Esophagus squamous epithelium (tissue), 5 donors: Measurements from ENCODE around the gene CLDN1. TPM values are rescaled to one million over a fixed set of nuclear protein-coding genes. Genes with fewer than 3 reads are reported as not detected.

ENCODE experiments used
- DNase-seq: peaks from one replicate; lab custom pipeline; 2025; lab: John Stamatoyannopoulos, UW
- H3K27ac ChIP-seq, 4 donors: fragments of 200-600 bp; sonication (generic); one replicate each; pipeline ENCODE4 v1.5.1; 2016 to 2019; ENCODE audit warnings: mild to moderate bottlenecking in 1 of 4
- H3K27me3 ChIP-seq, 4 donors: fragments of 200-600 bp; sonication (generic); 1 replicate in 3 of 4; 2 replicates in 1 of 4; pipeline versions ENCODE4 v1.5.1 to v1.6.0; 2017 to 2021; ENCODE audit warnings: antibody characterized with exemption in 1 of 4
- H3K36me3 ChIP-seq, 3 donors: fragments of 200-600 bp; sonication (generic); one replicate each; pipeline ENCODE4 v1.5.1; 2016 to 2019
- H3K4me1 ChIP-seq, 3 donors: fragments of 200-600 bp; sonication (generic); one replicate each; pipeline ENCODE4 v1.5.1; 2017 to 2019
- H3K4me3 ChIP-seq, 4 donors: fragments of 200-600 bp; sonication (generic); 1 replicate in 3 of 4; 2 replicates in 1 of 4; pipeline ENCODE4 v1.5.1; 2016 to 2019; ENCODE audit warnings: mild to moderate bottlenecking in 2 of 4, moderate library complexity in 1 of 4
- H3K9me3 ChIP-seq, 3 donors: fragments of 200-600 bp; sonication (generic); one replicate each; pipeline ENCODE4 v1.5.1; 2016 to 2019
- POLR2A ChIP-seq, 4 donors: fragments of 450-650 bp; IDR thresholded peaks; one replicate each; pipeline ENCODE4 v1.6.1; 2017; ENCODE audit warnings: antibody characterized with exemption in 4 of 4, mild to moderate bottlenecking in 4 of 4, moderate library complexity in 3 of 4
- WGBS, 2 donors: methylation state at CpG; one replicate each; pipeline ENCODE4 v1.1.5; 2018; 5-methylcytosine and 5-hydroxymethylcytosine counted together
- intact Hi-C: fragments of 100-400 bp; cut with DNase I; formaldehyde crosslinking; loops from one replicate; pipeline ENCODE4 v1.15.0; 2022
- total RNA-seq, 4 donors: library from RNA; depleted of rRNA; stranded (reverse); fragments of >200 nt; gene quantifications; one replicate each; pipeline ENCODE4 v1.1.0, GENCODE V29; 2016
- TF ChIP-seq, protein P1 (sequence below), 6 experiments: fragments of 450-650 bp in 4 of 6; fragments of 200-600 bp in 2 of 6; sonication (generic) in 2 of 6; IDR thresholded peaks; one replicate each; pipeline ENCODE4 v1.5.1; 2016 to 2019; ENCODE audit warnings: antibody characterized with exemption in 6 of 6, mild to moderate bottlenecking in 4 of 6, moderate library complexity in 4 of 6
- donor health status: DM: yes; HTN: yes; CAD: no.

Gene CLDN1
- total RNA-seq, 4 donors from 2014 or later: 34.8 to 59.6 (median 45.4) TPM

DNA sequence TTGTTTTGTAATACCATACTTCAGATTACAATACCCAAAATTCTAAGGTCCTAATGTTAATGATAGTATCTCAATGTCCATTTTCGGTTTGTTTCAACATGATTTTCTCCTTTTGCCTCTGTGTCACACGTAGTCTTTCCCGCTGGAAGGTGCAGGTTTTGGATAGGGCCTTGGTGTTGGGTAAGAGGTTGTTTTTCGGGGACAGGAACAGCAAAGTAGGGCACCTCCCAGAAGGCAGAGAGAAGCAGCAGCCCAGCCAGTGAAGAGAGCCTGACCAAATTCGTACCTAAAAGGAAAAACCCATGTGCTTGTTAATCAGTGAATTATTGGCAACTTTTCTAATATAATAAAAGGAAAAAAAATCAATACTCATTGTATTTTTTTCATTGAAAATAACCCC is 14.1 kb downstream of the CLDN1 start:
- intact Hi-C loops: no loop called here
- peaks cover 0 to 14% (median 0%) of the 10 kb centered on the region in 3 donors for H3K4me1 ChIP-seq
- no peaks in the 10 kb centered on the region for H3K27me3 ChIP-seq
- no peaks in the 10 kb centered on the region for H3K9me3 ChIP-seq
- DNase-seq: no peak
- H3K36me3 ChIP-seq: peaks cover 0 to 7% (median 0%) of the 10 kb centered on the region in 3 donors
- 90 to 94% methylated on average over 5 of the region's 5 CpGs for WGBS, 2 donors
- H3K4me3 ChIP-seq: no peak overlapping the region
- no peak for TF ChIP-seq POLR2A (IDR thresholded peaks at IDR 0.05)
- TF ChIP-seq, protein P1, sequence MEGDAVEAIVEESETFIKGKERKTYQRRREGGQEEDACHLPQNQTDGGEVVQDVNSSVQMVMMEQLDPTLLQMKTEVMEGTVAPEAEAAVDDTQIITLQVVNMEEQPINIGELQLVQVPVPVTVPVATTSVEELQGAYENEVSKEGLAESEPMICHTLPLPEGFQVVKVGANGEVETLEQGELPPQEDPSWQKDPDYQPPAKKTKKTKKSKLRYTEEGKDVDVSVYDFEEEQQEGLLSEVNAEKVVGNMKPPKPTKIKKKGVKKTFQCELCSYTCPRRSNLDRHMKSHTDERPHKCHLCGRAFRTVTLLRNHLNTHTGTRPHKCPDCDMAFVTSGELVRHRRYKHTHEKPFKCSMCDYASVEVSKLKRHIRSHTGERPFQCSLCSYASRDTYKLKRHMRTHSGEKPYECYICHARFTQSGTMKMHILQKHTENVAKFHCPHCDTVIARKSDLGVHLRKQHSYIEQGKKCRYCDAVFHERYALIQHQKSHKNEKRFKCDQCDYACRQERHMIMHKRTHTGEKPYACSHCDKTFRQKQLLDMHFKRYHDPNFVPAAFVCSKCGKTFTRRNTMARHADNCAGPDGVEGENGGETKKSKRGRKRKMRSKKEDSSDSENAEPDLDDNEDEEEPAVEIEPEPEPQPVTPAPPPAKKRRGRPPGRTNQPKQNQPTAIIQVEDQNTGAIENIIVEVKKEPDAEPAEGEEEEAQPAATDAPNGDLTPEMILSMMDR (IDR thresholded peaks at IDR 0.05): no peak
- H3K27ac ChIP-seq: no peak overlapping the region

DNA sequence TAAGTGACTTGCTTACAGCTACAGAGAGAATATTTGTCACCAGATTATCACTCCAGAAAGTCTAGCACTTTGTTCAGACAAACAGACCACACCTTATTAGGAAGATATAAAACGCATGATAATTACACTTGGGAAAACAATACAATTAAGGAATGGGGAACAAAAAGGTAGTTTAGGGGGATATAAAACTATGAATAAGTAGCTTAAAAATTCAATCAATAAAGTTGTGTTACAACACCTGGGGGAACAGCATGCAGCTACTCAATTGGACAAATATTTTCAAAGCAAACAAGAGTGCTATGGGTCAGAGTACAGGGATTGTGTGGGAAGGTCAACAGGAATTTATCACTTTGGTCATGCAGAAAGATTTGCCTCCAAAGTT is 15.1 kb downstream of the CLDN1 start:
- H3K27ac ChIP-seq: peak overlapping the region; percentile 66 to 75 (median 72)
- TF ChIP-seq POLR2A (IDR thresholded peaks at IDR 0.05): no peak
- TF ChIP-seq, protein P1 (IDR thresholded peaks at IDR 0.05): no peak

DNA sequence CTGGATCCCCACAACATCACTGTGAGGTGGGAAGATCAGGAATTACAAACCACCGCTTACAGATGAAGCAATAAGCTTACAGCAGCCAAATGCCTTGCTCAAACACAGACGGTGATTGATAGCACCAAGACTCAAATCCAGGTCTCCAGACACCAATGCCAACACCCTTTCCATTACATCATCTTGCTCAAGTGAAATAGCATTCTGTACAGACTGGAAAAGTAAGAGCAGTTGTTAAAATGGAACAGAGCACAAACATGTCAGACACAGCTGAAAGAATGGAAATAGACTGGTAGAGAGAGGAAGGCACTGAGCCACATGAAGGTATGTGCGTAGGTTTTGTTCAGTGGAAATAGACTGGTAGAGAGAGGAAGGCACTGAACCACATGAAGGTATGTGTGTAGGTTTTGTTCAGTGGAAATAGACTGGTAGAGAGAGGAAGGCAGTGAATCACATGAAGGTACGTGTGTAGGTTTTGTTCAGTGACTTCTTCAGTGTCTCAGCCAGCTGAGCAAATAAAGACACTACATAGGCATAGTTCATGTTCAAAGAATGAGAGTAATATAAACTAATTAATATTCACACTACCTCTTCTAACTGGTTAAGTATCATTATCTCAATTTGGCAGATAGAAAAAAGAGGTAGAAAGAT is 15.6 kb downstream of the CLDN1 start:
- DNase-seq: no peak
- intact Hi-C loops: no loop called here
- Histone ChIP-seq H3K4me1 (peaks cover 0 to 14% (median 0%) of the 10 kb centered on the region in 3 donors), H3K9me3 (no peaks in the 10 kb centered on the region), H3K4me3 (no peak overlapping the region), H3K27me3 (no peaks in the 10 kb centered on the region), H3K27ac (peak overlapping the region; percentile 66 to 75 (median 72)), H3K36me3 (peaks cover 0 to 7% (median 0%) of the 10 kb centered on the region in 3 donors)
- TF ChIP-seq, protein P1 (IDR thresholded peaks at IDR 0.05): no peak
- TF ChIP-seq POLR2A (IDR thresholded peaks at IDR 0.05): no peak
- 34 to 45% methylated on average over 4 of the region's 4 CpGs for WGBS, 2 donors

More for the DNA sequence above, 15.1 kb downstream of the CLDN1 start:
- H3K4me1 ChIP-seq: peaks cover 0 to 14% (median 0%) of the 10 kb centered on the region in 3 donors
- peaks cover 0 to 7% (median 0%) of the 10 kb centered on the region in 3 donors for H3K36me3 ChIP-seq
- H3K4me3 ChIP-seq: no peak overlapping the region
- H3K27me3 ChIP-seq: no peaks in the 10 kb centered on the region
- no peak for DNase-seq
- H3K9me3 ChIP-seq: no peaks in the 10 kb centered on the region
- 38 to 48% methylated on average over 1 of the region's 1 CpG for WGBS, 2 donors
- intact Hi-C loops: no loop called here

DNA sequence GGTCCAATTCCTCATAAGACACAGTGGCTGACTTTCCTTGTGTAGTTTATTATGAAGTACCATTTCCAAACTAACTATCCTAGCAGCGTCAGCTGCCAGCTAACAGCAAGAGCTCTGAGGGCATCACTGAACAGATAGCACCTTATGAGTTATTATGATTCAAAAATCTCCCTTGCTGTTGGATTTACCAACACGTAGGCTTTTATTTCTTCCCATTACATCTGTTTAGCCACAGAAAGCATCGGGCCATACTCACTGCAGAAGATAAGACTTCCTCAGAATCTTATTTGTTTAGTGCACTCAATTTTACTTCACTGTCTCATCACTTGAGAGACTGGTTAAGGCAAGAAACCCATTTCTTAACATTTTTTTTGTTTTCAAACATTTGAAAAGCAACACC is 16.2 kb downstream of the CLDN1 start:
- Histone ChIP-seq H3K4me3 (no peak overlapping the region), H3K27ac (peak overlapping the region in 1 of 4 donors; percentile 73), H3K27me3 (no peaks in the 10 kb centered on the region), H3K9me3 (no peaks in the 10 kb centered on the region), H3K36me3 (peaks cover 0 to 7% (median 0%) of the 10 kb centered on the region in 3 donors), H3K4me1 (peaks cover 0 to 14% (median 0%) of the 10 kb centered on the region in 3 donors)
- WGBS, 2 donors: 57 to 61% methylated on average over 3 of the region's 3 CpGs
- no peak for DNase-seq
- TF ChIP-seq, protein P1 (IDR thresholded peaks at IDR 0.05): no peak
- intact Hi-C loops: no loop called here

DNA sequence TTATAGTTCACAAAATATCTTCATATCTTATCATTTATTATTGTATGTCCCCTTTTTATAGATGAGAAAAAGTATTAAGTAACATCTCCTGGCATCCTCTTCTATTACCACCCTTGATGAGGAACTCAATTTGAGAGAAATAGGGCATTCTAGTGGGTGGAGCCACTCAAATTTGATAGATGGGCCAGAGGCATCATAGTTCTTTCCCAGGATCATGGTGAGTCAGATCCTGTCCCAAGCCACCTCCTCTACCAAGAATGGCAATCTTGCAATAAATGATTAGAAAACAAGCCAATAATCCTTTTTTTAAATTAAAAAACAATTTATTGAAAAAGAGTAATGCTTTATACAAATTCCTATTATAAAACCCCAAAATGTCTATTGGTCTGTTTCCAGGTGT is 16.8 kb downstream of the CLDN1 start:
- intact Hi-C loops: no loop called here
- no peak for DNase-seq
- H3K36me3 ChIP-seq: peaks cover 0 to 7% (median 0%) of the 10 kb centered on the region in 3 donors
- no peak overlapping the region for H3K27ac ChIP-seq
- no peaks in the 10 kb centered on the region for H3K9me3 ChIP-seq
- TF ChIP-seq, protein P1 (IDR thresholded peaks at IDR 0.05): no peak
- TF ChIP-seq POLR2A (IDR thresholded peaks at IDR 0.05): no peak
- H3K27me3 ChIP-seq: no peaks in the 10 kb centered on the region
- H3K4me3 ChIP-seq: no peak overlapping the region
- H3K4me1 ChIP-seq: peaks cover 0 to 14% (median 0%) of the 10 kb centered on the region in 3 donors
